ENCODE data around the gene CLEC1A. TPM values are rescaled to one million over a fixed set of nuclear protein-coding genes. Genes with fewer than 3 reads are reported as not detected.

Gene CLEC1A
- total and polyA plus RNA-seq, 2 donors (not counting 3 experiments of a cell fraction or from before 2014, with no cell fraction given): 22.0 to 24.2 TPM

- H3K27ac ChIP-seq (ENCODE audit: insufficient read depth, low read depth, low read length): no peak overlapping the region
- intact Hi-C loops (cut with micrococcal nuclease): no loop called here
- H3K4me2 ChIP-seq (ENCODE audit: insufficient read depth, low read length): no peak overlapping the region
- H3K27me3 ChIP-seq (ENCODE audit: control insufficient read depth in 2 of 2, insufficient read depth in 2 of 2, low read length in 2 of 2): no peaks in the 10 kb centered on the region
- no peaks in the 10 kb centered on the region for H3K9me3 ChIP-seq (replicated peaks; ENCODE audit: control insufficient read depth, insufficient read depth, low read length)
- H2AFZ ChIP-seq (ENCODE audit: low read depth, low read length): no peak overlapping the region
- H3K9ac ChIP-seq (replicated peaks; ENCODE audit: extremely low read depth, insufficient read depth, low read length): no peak overlapping the region
- POLR2A ChIA-PET: no interaction called here
- H3K4me1 ChIP-seq (ENCODE audit: control insufficient read depth, extremely low read depth, insufficient read depth, low read length): no peaks in the 10 kb centered on the region
- no peaks in the 10 kb centered on the region for H4K20me1 ChIP-seq (replicated peaks; ENCODE audit: control insufficient read depth, extremely low read depth, insufficient read depth, low read length)
- no TSS peak for BruUV-seq (replicated peaks)
- TF ChIP-seq POLR2AphosphoS5 (IDR thresholded peaks at IDR 0.05; ENCODE audit: insufficient read depth, low read depth, low read length): no peak
- no peak for TF ChIP-seq EZH2 (IDR thresholded peaks at IDR 0.05; ENCODE audit: borderline replicate concordance, low read depth, low read length, severe bottlenecking)
- TF ChIP-seq MAX (IDR thresholded peaks at IDR 0.05; ENCODE audit: insufficient read depth, insufficient read length): no peak
- no peak for TF ChIP-seq GATA2 (IDR thresholded peaks at IDR 0.05; ENCODE audit: insufficient read depth, insufficient read length, low read depth, low read length)
- TF ChIP-seq CTCF (IDR thresholded peaks at IDR 0.05; ENCODE audit: extremely low read depth in 1 of 2, insufficient read depth in 1 of 2, low read depth in 1 of 2, low read length in 2 of 2): no peak
- TF ChIP-seq MYC (IDR thresholded peaks at IDR 0.05; ENCODE audit: low read depth, low read length): no peak
- TF ChIP-seq JUN (IDR thresholded peaks at IDR 0.05; ENCODE audit: borderline replicate concordance, insufficient read depth, insufficient read length, low read depth): no peak
- TF ChIP-seq POLR2A (IDR thresholded peaks at IDR 0.05; ENCODE audit: low read depth, low read length): no peak
- TF ChIP-seq FOS (IDR thresholded peaks at IDR 0.05; ENCODE audit: borderline replicate concordance, insufficient read depth, low read length): no peak
- DNase-seq (ENCODE audit: low read depth, low spot score): no peak
- dilution Hi-C loops (cut with MboI; ENCODE audit: extremely low pct_ligation_motif_present, low sequenced_read_pairs): no loop called here
- H3K9me1 ChIP-seq (replicated peaks; ENCODE audit: control insufficient read depth, extremely low read depth, insufficient read depth, low read length): no peaks in the 10 kb centered on the region
- FAIRE-seq: no peak
- CTCF ChIA-PET: no interaction called here
- peaks cover 9% of the 10 kb centered on the region for H3K79me2 ChIP-seq (ENCODE audit: control insufficient read depth, insufficient read depth, low read length)
- H3K36me3 ChIP-seq (ENCODE audit: control insufficient read depth in 2 of 2, extremely low read depth in 1 of 2, insufficient read depth in 2 of 2, low read length in 2 of 2): no peaks in the 10 kb centered on the region
- no peak overlapping the region for H3K4me3 ChIP-seq (replicated peaks in 1 of 3; ENCODE audit: insufficient read depth in 1 of 3, low read depth in 1 of 3, low read length in 3 of 3)
Observed at GRCh38 chr12:10088031-10088430, 10.8 kb downstream of the CLEC1A start.

Measured in endothelial cell of umbilical vein (primary cell).